Testis (tissue), 2 donors: ENCODE measurements around the gene ANO1.

Experiments
- POLR2A ChIP-seq: fragments of 450-650 bp; IDR thresholded peaks from one replicate; pipeline ENCODE4 v1.6.1; 2017; ENCODE audit warnings: antibody characterized with exemption, mild to moderate bottlenecking, moderate library complexity
- TF ChIP-seq, protein P1 (sequence below), 3 experiments: fragments of 450-650 bp in 2 of 3; fragments of 200-600 bp in 1 of 3; sonication (generic) in 1 of 3; IDR thresholded peaks; one replicate each; pipeline ENCODE4 v1.5.1; 2016 to 2019; ENCODE audit warnings: antibody characterized with exemption in 3 of 3, mild to moderate bottlenecking in 2 of 3, moderate library complexity in 1 of 3

DNA sequence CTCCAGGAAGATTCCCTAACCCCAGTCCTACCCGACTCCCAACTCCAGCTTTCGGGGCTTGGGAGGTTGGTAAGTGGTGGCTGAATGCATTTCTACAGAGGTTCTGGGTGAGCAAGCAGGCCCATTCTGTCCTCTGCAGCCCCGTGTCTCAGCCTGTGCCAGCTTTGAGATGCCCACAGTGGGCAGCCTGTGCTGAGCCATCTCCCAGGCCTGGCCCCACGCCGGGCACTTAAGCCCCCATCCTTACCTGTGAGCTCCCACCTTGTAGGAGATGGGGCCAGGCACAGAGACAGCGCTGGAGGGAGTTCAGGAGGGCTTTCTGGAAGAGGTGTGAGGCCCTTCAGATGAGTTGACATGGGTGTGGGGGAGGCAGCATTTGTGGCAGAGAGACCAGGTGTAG lies 54.5 kb downstream of the ANO1 start:
- TF ChIP-seq, protein P1, sequence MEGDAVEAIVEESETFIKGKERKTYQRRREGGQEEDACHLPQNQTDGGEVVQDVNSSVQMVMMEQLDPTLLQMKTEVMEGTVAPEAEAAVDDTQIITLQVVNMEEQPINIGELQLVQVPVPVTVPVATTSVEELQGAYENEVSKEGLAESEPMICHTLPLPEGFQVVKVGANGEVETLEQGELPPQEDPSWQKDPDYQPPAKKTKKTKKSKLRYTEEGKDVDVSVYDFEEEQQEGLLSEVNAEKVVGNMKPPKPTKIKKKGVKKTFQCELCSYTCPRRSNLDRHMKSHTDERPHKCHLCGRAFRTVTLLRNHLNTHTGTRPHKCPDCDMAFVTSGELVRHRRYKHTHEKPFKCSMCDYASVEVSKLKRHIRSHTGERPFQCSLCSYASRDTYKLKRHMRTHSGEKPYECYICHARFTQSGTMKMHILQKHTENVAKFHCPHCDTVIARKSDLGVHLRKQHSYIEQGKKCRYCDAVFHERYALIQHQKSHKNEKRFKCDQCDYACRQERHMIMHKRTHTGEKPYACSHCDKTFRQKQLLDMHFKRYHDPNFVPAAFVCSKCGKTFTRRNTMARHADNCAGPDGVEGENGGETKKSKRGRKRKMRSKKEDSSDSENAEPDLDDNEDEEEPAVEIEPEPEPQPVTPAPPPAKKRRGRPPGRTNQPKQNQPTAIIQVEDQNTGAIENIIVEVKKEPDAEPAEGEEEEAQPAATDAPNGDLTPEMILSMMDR (IDR thresholded peaks at IDR 0.05): no peak
- no peak for TF ChIP-seq POLR2A
